ENCODE results near the gene SHC3. TPM values are rescaled to one million over a fixed set of nuclear protein-coding genes. Genes with fewer than 3 reads are reported as not detected.

Gene SHC3
- polyA plus RNA-seq, 4 donors = 0.27 to 1.5 (median 0.57) TPM; not detected in 1

- no peak overlapping the region for H3K27ac ChIP-seq (ENCODE audit: low read depth in 1 of 3, low read length in 2 of 3)
- DNase-seq = no peak
- H3K9me3 ChIP-seq (ENCODE audit: control insufficient read depth in 2 of 2, insufficient read depth in 1 of 2, low read depth in 1 of 2, low read length in 1 of 2) = no peaks in the 10 kb centered on the region
- no peaks in the 10 kb centered on the region for H3K36me3 ChIP-seq (ENCODE audit: control insufficient read depth in 3 of 3, insufficient read depth in 2 of 3, low read depth in 1 of 3, low read length in 3 of 3)
- WGBS, 3 donors = 75 to 83% (median 82%) methylated on average over 5 of the region's 5 CpGs
- no peak for FAIRE-seq
- H3K27me3 ChIP-seq (ENCODE audit: control insufficient read depth in 3 of 3, insufficient read depth in 3 of 3, low read length in 3 of 3) = peaks cover 0 to 2% (median 0%) of the 10 kb centered on the region in 3 donors
- no peaks in the 10 kb centered on the region for H3K4me1 ChIP-seq (ENCODE audit: control insufficient read depth in 3 of 3, insufficient read depth in 2 of 3, low read depth in 1 of 3, low read length in 2 of 3)
- no peak overlapping the region for H3K4me3 ChIP-seq (ENCODE audit: low read depth in 1 of 3, low read length in 3 of 3)
Observed at GRCh38 chr9:89160806-89161205, 17.8 kb downstream of the SHC3 start.

GRCh38 chr9:89154651-89155336 lies 23.8 kb downstream of the SHC3 start:
- WGBS, 3 donors = 74 to 81% (median 77%) methylated on average over 14 of the region's 14 CpGs
- Histone ChIP-seq H3K27ac (ENCODE audit: low read depth in 1 of 3, low read length in 2 of 3) (no peak overlapping the region), H3K9me3 (ENCODE audit: control insufficient read depth in 2 of 2, insufficient read depth in 1 of 2, low read depth in 1 of 2, low read length in 1 of 2) (no peaks in the 10 kb centered on the region), H3K27me3 (ENCODE audit: control insufficient read depth in 3 of 3, insufficient read depth in 3 of 3, low read length in 3 of 3) (peaks cover 0 to 3% (median 0%) of the 10 kb centered on the region in 3 donors), H3K4me1 (ENCODE audit: control insufficient read depth in 3 of 3, insufficient read depth in 2 of 3, low read depth in 1 of 3, low read length in 2 of 3) (no peaks in the 10 kb centered on the region), H3K4me3 (ENCODE audit: low read depth in 1 of 3, low read length in 3 of 3) (no peak overlapping the region), H3K36me3 (ENCODE audit: control insufficient read depth in 3 of 3, insufficient read depth in 2 of 3, low read depth in 1 of 3, low read length in 3 of 3) (no peaks in the 10 kb centered on the region)
- no peak for DNase-seq
- FAIRE-seq = no peak

- no peak for FAIRE-seq
- 66 to 72% (median 70%) methylated on average over 4 of the region's 4 CpGs for WGBS, 3 donors
- DNase-seq = no peak
- H3K27me3 ChIP-seq (ENCODE audit: control insufficient read depth in 3 of 3, insufficient read depth in 3 of 3, low read length in 3 of 3) = peaks cover 0 to 3% (median 0%) of the 10 kb centered on the region in 3 donors
- H3K4me1 ChIP-seq (ENCODE audit: control insufficient read depth in 3 of 3, insufficient read depth in 2 of 3, low read depth in 1 of 3, low read length in 2 of 3) = no peaks in the 10 kb centered on the region
- no peak overlapping the region for H3K4me3 ChIP-seq (ENCODE audit: low read depth in 1 of 3, low read length in 3 of 3)
- no peaks in the 10 kb centered on the region for H3K36me3 ChIP-seq (ENCODE audit: control insufficient read depth in 3 of 3, insufficient read depth in 2 of 3, low read depth in 1 of 3, low read length in 3 of 3)
- no peaks in the 10 kb centered on the region for H3K9me3 ChIP-seq (ENCODE audit: control insufficient read depth in 2 of 2, insufficient read depth in 1 of 2, low read depth in 1 of 2, low read length in 1 of 2)
- no peak overlapping the region for H3K27ac ChIP-seq (ENCODE audit: low read depth in 1 of 3, low read length in 2 of 3)
Observed at GRCh38 chr9:89154218-89154617, 24.4 kb downstream of the SHC3 start.

GRCh38 chr9:89153232-89154017 lies 25.2 kb downstream of the SHC3 start:
- FAIRE-seq = no peak
- H3K27me3 ChIP-seq (ENCODE audit: control insufficient read depth in 3 of 3, insufficient read depth in 3 of 3, low read length in 3 of 3) = peaks cover 0 to 3% (median 0%) of the 10 kb centered on the region in 3 donors
- H3K9me3 ChIP-seq (ENCODE audit: control insufficient read depth in 2 of 2, insufficient read depth in 1 of 2, low read depth in 1 of 2, low read length in 1 of 2) = no peaks in the 10 kb centered on the region
- WGBS, 3 donors = 68 to 73% (median 71%) methylated on average over 14 of the region's 14 CpGs
- no peaks in the 10 kb centered on the region for H3K36me3 ChIP-seq (ENCODE audit: control insufficient read depth in 3 of 3, insufficient read depth in 2 of 3, low read depth in 1 of 3, low read length in 3 of 3)
- H3K4me3 ChIP-seq (ENCODE audit: low read depth in 1 of 3, low read length in 3 of 3) = no peak overlapping the region
- no peak overlapping the region for H3K27ac ChIP-seq (ENCODE audit: low read depth in 1 of 3, low read length in 2 of 3)
- no peak for DNase-seq
- no peaks in the 10 kb centered on the region for H3K4me1 ChIP-seq (ENCODE audit: control insufficient read depth in 3 of 3, insufficient read depth in 2 of 3, low read depth in 1 of 3, low read length in 2 of 3)

- Histone ChIP-seq H3K4me1 (ENCODE audit: control insufficient read depth in 3 of 3, insufficient read depth in 2 of 3, low read depth in 1 of 3, low read length in 2 of 3) (no peaks in the 10 kb centered on the region), H3K9me3 (ENCODE audit: control insufficient read depth in 2 of 2, insufficient read depth in 1 of 2, low read depth in 1 of 2, low read length in 1 of 2) (no peaks in the 10 kb centered on the region), H3K27ac (ENCODE audit: low read depth in 1 of 3, low read length in 2 of 3) (no peak overlapping the region), H3K4me3 (ENCODE audit: low read depth in 1 of 3, low read length in 3 of 3) (no peak overlapping the region), H3K36me3 (ENCODE audit: control insufficient read depth in 3 of 3, insufficient read depth in 2 of 3, low read depth in 1 of 3, low read length in 3 of 3) (no peaks in the 10 kb centered on the region), H3K27me3 (ENCODE audit: control insufficient read depth in 3 of 3, insufficient read depth in 3 of 3, low read length in 3 of 3) (no peaks in the 10 kb centered on the region)
- 83 to 88% (median 85%) methylated on average over 3 of the region's 3 CpGs for WGBS, 3 donors
- no peak for DNase-seq
- FAIRE-seq = no peak
Observed at GRCh38 chr9:89149726-89150125, 28.9 kb downstream of the SHC3 start.

GRCh38 chr9:89145097-89145496 lies 33.5 kb downstream of the SHC3 start:
- Histone ChIP-seq H3K27ac (ENCODE audit: low read depth in 1 of 3, low read length in 2 of 3) (no peak overlapping the region), H3K36me3 (ENCODE audit: control insufficient read depth in 3 of 3, insufficient read depth in 2 of 3, low read depth in 1 of 3, low read length in 3 of 3) (no peaks in the 10 kb centered on the region), H3K9me3 (ENCODE audit: control insufficient read depth in 2 of 2, insufficient read depth in 1 of 2, low read depth in 1 of 2, low read length in 1 of 2) (no peaks in the 10 kb centered on the region), H3K4me1 (ENCODE audit: control insufficient read depth in 3 of 3, insufficient read depth in 2 of 3, low read depth in 1 of 3, low read length in 2 of 3) (no peaks in the 10 kb centered on the region), H3K27me3 (ENCODE audit: control insufficient read depth in 3 of 3, insufficient read depth in 3 of 3, low read length in 3 of 3) (no peaks in the 10 kb centered on the region), H3K4me3 (ENCODE audit: low read depth in 1 of 3, low read length in 3 of 3) (no peak overlapping the region)
- DNase-seq = peak in 1 of 2 donors; percentile 6
- FAIRE-seq = no peak
- WGBS, 3 donors = 69 to 80% (median 79%) methylated on average over 3 of the region's 3 CpGs

GRCh38 chr9:89144238-89144637 lies 34.4 kb downstream of the SHC3 start:
- DNase-seq (no peak), FAIRE-seq (no peak)
- Histone ChIP-seq H3K27ac (ENCODE audit: low read depth in 1 of 3, low read length in 2 of 3) (no peak overlapping the region), H3K9me3 (ENCODE audit: control insufficient read depth in 2 of 2, insufficient read depth in 1 of 2, low read depth in 1 of 2, low read length in 1 of 2) (no peaks in the 10 kb centered on the region), H3K4me1 (ENCODE audit: control insufficient read depth in 3 of 3, insufficient read depth in 2 of 3, low read depth in 1 of 3, low read length in 2 of 3) (no peaks in the 10 kb centered on the region), H3K36me3 (ENCODE audit: control insufficient read depth in 3 of 3, insufficient read depth in 2 of 3, low read depth in 1 of 3, low read length in 3 of 3) (no peaks in the 10 kb centered on the region), H3K27me3 (ENCODE audit: control insufficient read depth in 3 of 3, insufficient read depth in 3 of 3, low read length in 3 of 3) (no peaks in the 10 kb centered on the region), H3K4me3 (ENCODE audit: low read depth in 1 of 3, low read length in 3 of 3) (no peak overlapping the region)
- WGBS, 3 donors = 71 to 86% (median 74%) methylated on average over 2 of the region's 2 CpGs

- no peaks in the 10 kb centered on the region for H3K4me1 ChIP-seq (ENCODE audit: control insufficient read depth in 3 of 3, insufficient read depth in 2 of 3, low read depth in 1 of 3, low read length in 2 of 3)
- no peak overlapping the region for H3K27ac ChIP-seq (ENCODE audit: low read depth in 1 of 3, low read length in 2 of 3)
- no peak for DNase-seq
- no peaks in the 10 kb centered on the region for H3K27me3 ChIP-seq (ENCODE audit: control insufficient read depth in 3 of 3, insufficient read depth in 3 of 3, low read length in 3 of 3)
- FAIRE-seq = no peak
- no peak overlapping the region for H3K4me3 ChIP-seq (ENCODE audit: low read depth in 1 of 3, low read length in 3 of 3)
- 61 to 80% (median 76%) methylated on average over 5 of the region's 5 CpGs for WGBS, 3 donors
- H3K9me3 ChIP-seq (ENCODE audit: control insufficient read depth in 2 of 2, insufficient read depth in 1 of 2, low read depth in 1 of 2, low read length in 1 of 2) = no peaks in the 10 kb centered on the region
- H3K36me3 ChIP-seq (ENCODE audit: control insufficient read depth in 3 of 3, insufficient read depth in 2 of 3, low read depth in 1 of 3, low read length in 3 of 3) = no peaks in the 10 kb centered on the region
Observed at GRCh38 chr9:89143266-89143665, 35.4 kb downstream of the SHC3 start.

Data from small intestine (tissue), 7 donors.